ENCODE measurements around the gene OR7G2.

OR7G2 gene

GRCh38 chr19:9107375-9107774, at the start of gene OR7G2:
TSS of gene OR7G2 (minus strand) at chr19:9107475. CDS start at chr19:9103243, 4,232 bp downstream.
- DNase-seq (ENCODE audit: low read depth), result no peak

- DNase-seq (ENCODE audit: low read depth), result no peak
Measured at GRCh38 chr19:9156304-9156703, 49.0 kb upstream of the OR7G2 start.

GRCh38 chr19:9155591-9155990, 48.3 kb upstream of the OR7G2 start:
- no peak for DNase-seq (ENCODE audit: low read depth)

- DNase-seq (ENCODE audit: low read depth), result no peak
Measured at GRCh38 chr19:9151367-9151766, 44.1 kb upstream of the OR7G2 start.

GRCh38 chr19:9150650-9151049, 43.4 kb upstream of the OR7G2 start:
- DNase-seq (ENCODE audit: low read depth), result no peak

GRCh38 chr19:9149997-9150396, 42.7 kb upstream of the OR7G2 start:
- DNase-seq (ENCODE audit: low read depth), result no peak

- DNase-seq (ENCODE audit: low read depth), result no peak
Measured at GRCh38 chr19:9148697-9149096, 41.4 kb upstream of the OR7G2 start.

GRCh38 chr19:9146882-9147281, 39.6 kb upstream of the OR7G2 start:
- no peak for DNase-seq (ENCODE audit: low read depth)

- no peak for DNase-seq (ENCODE audit: low read depth)
Measured at GRCh38 chr19:9144920-9145319, 37.6 kb upstream of the OR7G2 start.

GRCh38 chr19:9140159-9140874, 33.0 kb upstream of the OR7G2 start, which contains the start of gene ZNF317:
TSS of gene ZNF317 (plus strand) at chr19:9140397. CDS start at chr19:9156017, 15,620 bp downstream.
- DNase-seq (ENCODE audit: low read depth), result peak; percentile 63

GRCh38 chr19:9139609-9140158, 32.4 kb upstream of the OR7G2 start:
- DNase-seq (ENCODE audit: low read depth), result no peak

- DNase-seq (ENCODE audit: low read depth), result no peak
Measured at GRCh38 chr19:9132422-9132821, 25.1 kb upstream of the OR7G2 start.

- DNase-seq (ENCODE audit: low read depth), result no peak
Measured at GRCh38 chr19:9130965-9131364, 23.7 kb upstream of the OR7G2 start.

- peak; percentile 90 for DNase-seq (ENCODE audit: low read depth)
Measured at GRCh38 chr19:9128171-9128570, 20.9 kb upstream of the OR7G2 start.

GRCh38 chr19:9126900-9127405, 19.7 kb upstream of the OR7G2 start, which contains the start of gene OR7G3:
TSS of gene OR7G3 (minus strand) at chr19:9126950. CDS start at chr19:9126950, 0 bp downstream.
- no peak for DNase-seq (ENCODE audit: low read depth)

- DNase-seq (ENCODE audit: low read depth), result no peak
Measured at GRCh38 chr19:9116547-9116946, 9.3 kb upstream of the OR7G2 start.

- no peak for DNase-seq (ENCODE audit: low read depth)
Measured at GRCh38 chr19:9115307-9115813, 8.1 kb upstream of the OR7G2 start, which contains the start of gene OR7G1. TSS of gene OR7G1 (minus strand) at chr19:9115763. CDS start at chr19:9115763, 0 bp downstream.

GRCh38 chr19:9109959-9110358, 2.7 kb upstream of the OR7G2 start:
- DNase-seq (ENCODE audit: low read depth), result no peak

- DNase-seq (ENCODE audit: low read depth), result no peak
Measured at GRCh38 chr19:9086761-9087160, 20.5 kb downstream of the OR7G2 start, which contains the start of gene OR1M1. TSS of gene OR1M1 (plus strand) at chr19:9087061. CDS start at chr19:9093245, 6,184 bp downstream.

GRCh38 chr19:9078651-9079050, 28.6 kb downstream of the OR7G2 start:
- no peak for DNase-seq (ENCODE audit: low read depth)

- no peak for DNase-seq (ENCODE audit: low read depth)
Measured at GRCh38 chr19:9076901-9077300, 30.4 kb downstream of the OR7G2 start.

- peak; percentile 96 for DNase-seq (ENCODE audit: low read depth)
Measured at GRCh38 chr19:9075064-9075949, 32.0 kb downstream of the OR7G2 start.

Data from HS-5 (cell line).